H1 (cell line): ENCODE measurements around the gene PROX2. TPM values are rescaled to one million over a fixed set of nuclear protein-coding genes. Genes with fewer than 3 reads are reported as not detected.

Source experiments
- CTCF ChIA-PET: fragments of 300-600 bp; sonication (Branson Sonifier 250); formaldehyde crosslinking; loops from one replicate; lab custom pipeline; 2021; ENCODE audit not compliant: partially characterized antibody; lab: Charles Lee
- POLR2A ChIA-PET: fragments of 300-600 bp; sonication (Branson Sonifier 250); formaldehyde crosslinking; loops from one replicate; lab custom pipeline; 2021; ENCODE audit warnings: inconsistent platforms; ENCODE audit not compliant: partially characterized antibody; lab: Charles Lee
- DNase-seq, 2 experiments: peaks; one replicate each; pipeline versions ENCODE4 v3.0.0 to v3.0.0-alpha.2; 2010 to 2022; ENCODE audit warnings: low spot score in 2 of 2, low read depth in 1 of 2, mixed read lengths in 1 of 2
- FAIRE-seq: peaks from 2 replicates; lab custom pipeline; 2011; peaks lifted over from hg19 to GRCh38; lab: Jason Lieb, UNC
- H2AFZ ChIP-seq: 2 replicates; pipeline ENCODE4 v1.8.1; 2012; ENCODE audit warnings: low read length, inconsistent platforms
- H2AK5ac ChIP-seq: 2 replicates; pipeline ENCODE4 v1.6.1; 2013; ENCODE audit warnings: low read depth, low read length
- H2BK120ac ChIP-seq: replicated peaks from 2 replicates; pipeline ENCODE3; 2013; ENCODE audit warnings: low read depth, low read length, inconsistent platforms
- H2BK12ac ChIP-seq: 2 replicates; pipeline ENCODE4 v1.6.1; 2013; ENCODE audit warnings: low read depth, low read length
- H2BK15ac ChIP-seq: 2 replicates; pipeline ENCODE4 v1.6.1; 2013; ENCODE audit warnings: low read length
- H2BK20ac ChIP-seq: 2 replicates; pipeline ENCODE4 v1.6.1; 2013; ENCODE audit warnings: low read length
- H2BK5ac ChIP-seq: 2 replicates; pipeline ENCODE4 v1.6.1; 2013; ENCODE audit warnings: low read depth, low read length
- H3K14ac ChIP-seq: 2 replicates; pipeline ENCODE4 v1.6.1; 2013; ENCODE audit warnings: inconsistent platforms; ENCODE audit not compliant: insufficient read length
- H3K18ac ChIP-seq: 2 replicates; pipeline ENCODE4 v1.6.1; 2013; ENCODE audit warnings: low read length; ENCODE audit errors: extremely low read depth
- H3K23ac ChIP-seq: 2 replicates; pipeline ENCODE4 v1.6.1; 2013; ENCODE audit warnings: inconsistent platforms; ENCODE audit not compliant: insufficient read length
- H3K23me2 ChIP-seq: 2 replicates; pipeline ENCODE4 v1.6.1; 2013; ENCODE audit warnings: low read depth, low read length
- H3K27ac ChIP-seq: 2 replicates; pipeline ENCODE4 v1.6.1; 2011; ENCODE audit warnings: low read depth, low read length, inconsistent platforms
- H3K27me3 ChIP-seq, 4 experiments: replicated peaks in 1 of 4; 1 replicate in 1 of 4; 2 replicates in 3 of 4; pipeline versions ENCODE4 v1.6.1 to v1.8.1; 2011 to 2013; ENCODE audit warnings: low read length in 3 of 4, mild to moderate bottlenecking in 3 of 4, inconsistent platforms in 2 of 4, mixed read lengths in 2 of 4, moderate library complexity in 1 of 4; ENCODE audit not compliant: control insufficient read depth in 3 of 4, insufficient read depth in 3 of 4; ENCODE audit errors: extremely low read depth in 1 of 4
- H3K36me3 ChIP-seq, 4 experiments: 2 replicates each; pipeline versions ENCODE4 v1.6.1 to v1.8.1; 2011 to 2013; ENCODE audit warnings: mild to moderate bottlenecking in 4 of 4, low read length in 3 of 4, moderate library complexity in 2 of 4, control low read depth in 1 of 4, inconsistent platforms in 1 of 4; ENCODE audit not compliant: insufficient read depth in 4 of 4, control insufficient read depth in 2 of 4
- H3K4ac ChIP-seq: replicated peaks from 2 replicates; pipeline ENCODE3; 2013; ENCODE audit warnings: low read length, low read depth, mixed read lengths, inconsistent platforms; ENCODE audit not compliant: insufficient read length
- H3K4me1 ChIP-seq, 4 experiments: replicated peaks in 1 of 4; 1 replicate in 1 of 4; 2 replicates in 3 of 4; pipeline versions ENCODE4 v1.6.1 to v1.8.1; 2011 to 2013; ENCODE audit warnings: low read length in 3 of 4, inconsistent platforms in 2 of 4, mixed read lengths in 1 of 4; ENCODE audit not compliant: insufficient read depth in 4 of 4, control insufficient read depth in 3 of 4
- H3K4me2 ChIP-seq, 2 experiments: 2 replicates each; pipeline versions ENCODE4 v1.6.1 to v1.8.1; 2011 to 2013; ENCODE audit warnings: low read depth in 2 of 2, low read length in 2 of 2, control low read depth in 1 of 2, inconsistent platforms in 1 of 2, mild to moderate bottlenecking in 1 of 2; ENCODE audit not compliant: insufficient read depth in 1 of 2
- H3K4me3 ChIP-seq, 4 experiments: fragments of 200-600, 300-600 bp in 1 of 4; sonication (generic), shearing (Covaris generic), sonication (Bioruptor Twin) in 1 of 4; 2 replicates each; pipeline versions ENCODE4 v1.5.1 to v1.8.1; 2011 to 2016; ENCODE audit warnings: low read length in 4 of 4, low read depth in 3 of 4, control low read depth in 2 of 4, inconsistent platforms in 2 of 4, mild to moderate bottlenecking in 2 of 4, mixed read lengths in 1 of 4, moderate library complexity in 1 of 4; ENCODE audit not compliant: insufficient read depth in 2 of 4; ENCODE audit errors: extremely low read depth in 1 of 4
- H3K56ac ChIP-seq: replicated peaks from 2 replicates; pipeline ENCODE3; 2013; ENCODE audit warnings: low read depth, mild to moderate bottlenecking, mixed read lengths, low read length, inconsistent platforms; ENCODE audit not compliant: insufficient read length
- H3K79me1 ChIP-seq: 2 replicates; pipeline ENCODE4 v1.6.1; 2013; ENCODE audit warnings: low read depth, low read length, control low read depth
- H3K79me2 ChIP-seq, 2 experiments: 2 replicates each; pipeline versions ENCODE4 v1.6.1 to v1.8.1; 2012 to 2013; ENCODE audit warnings: low read length in 2 of 2, mild to moderate bottlenecking in 2 of 2, inconsistent platforms in 1 of 2; ENCODE audit not compliant: insufficient read depth in 2 of 2, control insufficient read depth in 1 of 2
- H3K9ac ChIP-seq, 4 experiments: replicated peaks in 1 of 4; 1 replicate in 1 of 4; 2 replicates in 3 of 4; pipeline versions ENCODE4 v1.6.1 to v1.8.1; 2011 to 2013; ENCODE audit warnings: low read depth in 3 of 4, low read length in 3 of 4, control low read depth in 2 of 4, mild to moderate bottlenecking in 2 of 4, moderate library complexity in 2 of 4, inconsistent platforms in 1 of 4; ENCODE audit errors: extremely low read depth in 1 of 4
- H3K9me3 ChIP-seq, 2 experiments: 2 replicates each; pipeline versions ENCODE4 v1.6.1 to v1.8.1; 2012 to 2013; ENCODE audit warnings: mild to moderate bottlenecking in 2 of 2, moderate library complexity in 2 of 2, control low read depth in 1 of 2, inconsistent platforms in 1 of 2, low read depth in 1 of 2, low read length in 1 of 2, mixed read lengths in 1 of 2; ENCODE audit not compliant: insufficient read depth in 2 of 2
- H4K20me1 ChIP-seq, 2 experiments: replicated peaks in 1 of 2; 2 replicates each; pipeline versions ENCODE3 to v1.8.1; 2011 to 2013; ENCODE audit warnings: inconsistent platforms in 2 of 2, low read length in 2 of 2, mild to moderate bottlenecking in 1 of 2; ENCODE audit not compliant: insufficient read depth in 2 of 2, control insufficient read depth in 1 of 2
- H4K5ac ChIP-seq: 2 replicates; pipeline ENCODE4 v1.6.1; 2013; ENCODE audit warnings: low read length, low read depth, mixed read lengths, inconsistent platforms; ENCODE audit not compliant: insufficient read length
- H4K8ac ChIP-seq: 2 replicates; pipeline ENCODE4 v1.8.0; 2013; ENCODE audit warnings: mild to moderate bottlenecking, moderate library complexity, low read length, inconsistent platforms; ENCODE audit not compliant: insufficient read depth; ENCODE audit errors: extremely low read depth
- H4K91ac ChIP-seq: replicated peaks from 2 replicates; pipeline ENCODE3; 2013; ENCODE audit warnings: low read length, mixed read lengths, inconsistent platforms; ENCODE audit not compliant: insufficient read length
- BCL11A ChIP-seq, 2 experiments: IDR thresholded peaks; one replicate each; pipeline ENCODE4 v1.6.1; 2011; ENCODE audit warnings: low read depth in 2 of 2, low read length in 2 of 2, mild to moderate bottlenecking in 2 of 2
- BRCA1 ChIP-seq: IDR thresholded peaks from 2 replicates; pipeline ENCODE4 v1.6.1; 2012; ENCODE audit warnings: low read depth, low read length, improper control_type of control experiment
- EZH2 ChIP-seq: fragments of 200-600 bp; sonication (generic); IDR thresholded peaks from 2 replicates; pipeline ENCODE4 v1.7.1; 2012; ENCODE audit warnings: low read depth, mild to moderate bottlenecking, moderate library complexity, low read length, inconsistent platforms; ENCODE audit not compliant: severe bottlenecking
- KDM5A ChIP-seq: fragments of 200-600 bp; IDR thresholded peaks from 2 replicates; pipeline ENCODE4 v1.7.1; 2012; ENCODE audit warnings: mild to moderate bottlenecking, low read length, inconsistent platforms, mixed read lengths
- NANOG ChIP-seq: IDR thresholded peaks from 2 replicates; pipeline ENCODE4 v1.6.1; 2011; ENCODE audit warnings: low read length, low read depth, mild to moderate bottlenecking, inconsistent platforms; ENCODE audit not compliant: insufficient read depth, poor library complexity, severe bottlenecking
- RNF2 ChIP-seq: fragments of 200-900, 300-1000 bp; sonication (generic); IDR thresholded peaks from 2 replicates; pipeline ENCODE4 v1.7.1; 2016; ENCODE audit warnings: borderline replicate concordance, low read depth, mild to moderate bottlenecking, antibody characterized with exemption, low read length; ENCODE audit not compliant: poor library complexity, severe bottlenecking; ENCODE audit errors: missing control alignments
- RXRA ChIP-seq: IDR thresholded peaks from 2 replicates; pipeline ENCODE4 v1.6.1; 2011; ENCODE audit warnings: low read depth, mild to moderate bottlenecking, low read length, moderate library complexity; ENCODE audit not compliant: insufficient read depth
- SIN3A ChIP-seq, 2 experiments: IDR thresholded peaks in 1 of 2; conservative IDR thresholded peaks in 1 of 2; 2 replicates each; pipeline ENCODE4 v1.6.1; 2011 to 2012; ENCODE audit warnings: low read length in 2 of 2, improper control_type of control experiment in 1 of 2, low read depth in 1 of 2, mild to moderate bottlenecking in 1 of 2
- SP1 ChIP-seq: IDR thresholded peaks from 2 replicates; pipeline ENCODE4 v1.6.1; 2011; ENCODE audit warnings: low read depth, low read length
- SP2 ChIP-seq: IDR thresholded peaks from 2 replicates; pipeline ENCODE4 v1.6.1; 2012; ENCODE audit warnings: mild to moderate bottlenecking, low read length, inconsistent platforms
- SRF ChIP-seq: IDR thresholded peaks from 2 replicates; pipeline ENCODE4 v1.6.1; 2011; ENCODE audit warnings: mild to moderate bottlenecking, low read depth, low read length, moderate library complexity
- TAF7 ChIP-seq: optimal IDR thresholded peaks from 2 replicates; pipeline ENCODE3; 2011; ENCODE audit warnings: low read depth, mild to moderate bottlenecking, inconsistent platforms, low read length, moderate library complexity, borderline replicate concordance
- TBP ChIP-seq: IDR thresholded peaks from 2 replicates; pipeline ENCODE4 v1.6.1; 2011; ENCODE audit warnings: low read depth, low read length, improper control_type of control experiment
- ZNF274 ChIP-seq: IDR thresholded peaks from 2 replicates; pipeline ENCODE4 v1.7.0; 2012; ENCODE audit warnings: low read length, borderline replicate concordance; ENCODE audit errors: extremely low read depth
- WGBS, 2 experiments: shearing (Covaris generic) in 1 of 2; methylation state at CpG; one replicate each; pipeline versions ENCODE4 v1.1.6 to v1.1.7; 2013 to 2015; ENCODE audit warnings: low lambda C conversion rate in 2 of 2, mixed read lengths in 2 of 2, inconsistent platforms in 1 of 2, low coverage in 1 of 2, missing lambda C conversion rate in 1 of 2; ENCODE audit not compliant: insufficient replicate concordance in 2 of 2, insufficient coverage in 1 of 2, insufficient read length in 1 of 2; ENCODE audit errors: extremely low coverage in 1 of 2, missing lambda C conversion rate in 1 of 2; 5-methylcytosine and 5-hydroxymethylcytosine counted together
- polyA plus RNA-seq, 7 experiments: library from polyadenylated mRNA; depleted of rRNA in 3 of 7; stranded (reverse) in 5 of 7; unstranded in 2 of 7; fragments of >200 nt in 5 of 7; fragments of 200-250 nt in 2 of 7; gene quantifications; 1 replicate in 5 of 7; 2 replicates in 1 of 7; 4 replicates in 1 of 7; pipeline versions ENCODE4 v1.2.1 to v1.2.3, GENCODE V29; 2011 to 2013; ENCODE audit warnings: missing spikeins in 2 of 7, mixed read lengths in 2 of 7
- total RNA-seq: library from RNA; stranded (reverse); fragmentation: NEBNext Ultra II Directional; extraction: Animal tissue kit (Norgen Biotek cat#: 25700); gene quantifications from 2 replicates; pipeline ENCODE4 v1.2.1, GENCODE V29; 2021

PROX2 gene
- total and polyA plus RNA-seq, 2 of the 8 experiments (the other 6 are each of a cell fraction or from before 2014, with no cell fraction given) = 0.03 TPM; not detected in 1

GRCh38 chr14:74853581-74853980, 22.4 kb downstream of the PROX2 start:
- Histone ChIP-seq H3K14ac (no peak overlapping the region), H2BK15ac (no peak overlapping the region), H3K4me2 (no peak overlapping the region), H2BK20ac (no peak overlapping the region), H2BK5ac (no peak overlapping the region), H3K4me3 (no peak overlapping the region), H4K8ac (no peak overlapping the region), H3K18ac (no peak overlapping the region), H2AK5ac (no peak overlapping the region), H3K9me3 (no peaks in the 10 kb centered on the region), H3K23ac (no peak overlapping the region), H3K27me3 (no peaks in the 10 kb centered on the region), H2BK120ac (no peak overlapping the region), H3K9ac (no peak overlapping the region), H3K23me2 (no peaks in the 10 kb centered on the region; the same call in 1 of the 2 replicates), H3K79me1 (no peaks in the 10 kb centered on the region), H4K91ac (no peak overlapping the region), H3K36me3 (no peaks in the 10 kb centered on the region), H2AFZ (no peak overlapping the region), H3K27ac (no peak overlapping the region), H3K4me1 (no peaks in the 10 kb centered on the region), H2BK12ac (no peak overlapping the region), H4K20me1 (no peaks in the 10 kb centered on the region), H3K4ac (no peak overlapping the region), H3K56ac (no peak overlapping the region), H4K5ac (no peak overlapping the region), H3K79me2 (no peaks in the 10 kb centered on the region)
- ChIA-PET CTCF (interaction anchor here (1.1 to 18.3 kb wide), 6 partner anchors 8 to 101 kb away, joined by 3 to 509 read pairs (median 4); partner anchors contain the start of genes DLST and PROX2), POLR2A (interaction anchor here (1.2 to 1.5 kb wide), 3 partner anchors 10 to 56 kb away, joined by 3 to 4 read pairs (median 3); no protein-coding TSS in a partner anchor)
- no peak for FAIRE-seq
- TF ChIP-seq SP2 = no peak
- TF ChIP-seq ZNF274 = no peak
- TF ChIP-seq BCL11A (IDR thresholded peaks at IDR 0.05; ENCODE audit: low read depth in 2 of 2, low read length in 2 of 2) = no peak
- no peak for TF ChIP-seq EZH2
- no peak for TF ChIP-seq RNF2
- TF ChIP-seq SIN3A (conservative IDR thresholded peaks at IDR 0.05 in 1 of 2, IDR thresholded peaks at IDR 0.05 in 1 of 2; ENCODE audit: low read depth in 1 of 2, low read length in 2 of 2) = no peak
- TF ChIP-seq RXRA = no peak
- no peak for TF ChIP-seq TAF7
- no peak for TF ChIP-seq NANOG
- no peak for TF ChIP-seq SP1
- no peak for TF ChIP-seq BRCA1
- no peak for TF ChIP-seq KDM5A
- TF ChIP-seq TBP = no peak
- TF ChIP-seq SRF = no peak
- no peak for DNase-seq
- 98% methylated on average over 4 of the region's 4 CpGs; no CpG with 5 or more reads in 1 of the 2 experiments for WGBS, 2 experiments
